WERI-Rb-1 (cell line): ENCODE data around the gene RNF144B.
A peak's percentile ranks its signal among the peaks of the same experiment; 100 is the strongest.

ENCODE experiments used
- DNase-seq: peaks from one replicate; pipeline ENCODE4 v3.0.0-alpha.2; 2020
- H3K27ac ChIP-seq: fragments of 250-450 bp; sonication (Bioruptor Pico); 2 replicates; pipeline ENCODE4 v1.5.1; 2020; ENCODE audit warnings: mild to moderate bottlenecking, moderate library complexity
- H3K27me3 ChIP-seq: fragments of 250-450 bp; sonication (Bioruptor Pico); 2 replicates; pipeline ENCODE4 v1.5.1; 2021; ENCODE audit warnings: mild to moderate bottlenecking, low read depth, moderate library complexity; ENCODE audit not compliant: insufficient read depth, severe bottlenecking
- H3K36me3 ChIP-seq: fragments of 250-450 bp; sonication (Bioruptor Pico); 2 replicates; pipeline ENCODE4 v1.5.1; 2020; ENCODE audit warnings: mild to moderate bottlenecking, moderate library complexity
- H3K4me3 ChIP-seq: 2 replicates; pipeline ENCODE4 v1.5.1; 2011; ENCODE audit warnings: low read depth, mild to moderate bottlenecking, control low read depth, low read length
- H3K9me3 ChIP-seq: fragments of 250-450 bp; sonication (Bioruptor Pico); 2 replicates; pipeline ENCODE4 v1.5.1; 2021; ENCODE audit warnings: mild to moderate bottlenecking, moderate library complexity; ENCODE audit not compliant: severe bottlenecking
- CTCF ChIP-seq: IDR thresholded peaks from 2 replicates; pipeline ENCODE4 v1.5.1; 2011; ENCODE audit warnings: low read depth, mild to moderate bottlenecking, control low read depth, inconsistent platforms, low read length

RNF144B gene

DNA sequence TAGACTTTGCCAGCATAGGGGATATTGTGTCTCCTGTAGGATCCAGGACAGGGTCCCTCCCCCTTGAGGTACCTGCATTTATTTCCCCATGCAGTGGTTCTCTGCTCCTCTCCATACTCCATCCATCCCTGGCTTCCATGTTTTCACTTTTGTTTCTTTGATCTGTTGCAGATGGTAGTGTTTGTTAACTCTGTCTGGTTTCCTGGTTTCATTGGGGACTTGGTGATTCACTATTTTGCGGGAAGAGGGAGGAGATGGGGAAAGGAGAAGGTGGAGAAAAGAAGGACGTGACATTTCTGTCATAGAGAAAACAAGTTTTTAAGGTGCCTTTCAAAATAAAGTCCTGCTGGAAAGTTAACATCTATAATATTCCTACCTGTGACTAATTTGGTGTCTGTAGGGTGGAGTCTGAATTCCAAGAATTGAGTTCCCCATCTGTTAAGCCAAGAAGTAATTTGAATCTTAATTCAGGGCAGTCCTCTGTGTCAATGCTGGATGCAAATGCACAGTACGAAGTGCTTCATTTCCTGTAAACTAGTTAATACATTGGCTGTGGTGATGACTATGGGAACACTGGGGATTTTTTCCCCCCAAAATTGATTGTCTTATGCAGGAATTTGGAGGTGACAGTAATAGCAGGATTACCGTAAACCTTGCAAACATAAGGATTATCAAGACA lies 6.9 kb upstream of the RNF144B start:
- Histone ChIP-seq H3K9me3 (no peaks in the 10 kb centered on the region), H3K27me3 (no peaks in the 10 kb centered on the region), H3K27ac (no peak overlapping the region), H3K36me3 (no peaks in the 10 kb centered on the region), H3K4me3 (no peak overlapping the region)
- no peak for DNase-seq
- no peak for TF ChIP-seq CTCF

DNA sequence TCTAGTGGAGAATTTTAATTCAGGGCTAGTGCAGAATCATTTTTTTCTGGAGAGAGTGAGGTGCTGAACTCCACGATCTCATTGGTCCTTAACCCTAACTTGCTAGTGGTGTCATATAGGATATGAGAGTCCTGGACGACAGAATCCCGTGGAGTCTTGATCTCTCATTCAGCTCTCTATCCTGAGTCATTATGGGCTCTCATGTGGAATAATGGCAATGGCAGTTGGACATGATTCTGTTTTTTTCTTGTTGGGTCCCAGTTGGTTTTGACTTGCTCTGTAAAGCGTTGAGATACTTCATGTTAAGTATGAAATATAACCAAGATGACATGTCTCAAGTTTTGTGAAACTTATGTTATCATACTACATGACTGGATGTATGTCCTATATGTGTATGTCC lies 6.3 kb upstream of the RNF144B start:
- no peak for TF ChIP-seq CTCF
- Histone ChIP-seq H3K9me3 (no peaks in the 10 kb centered on the region), H3K4me3 (no peak overlapping the region), H3K27me3 (no peaks in the 10 kb centered on the region), H3K27ac (no peak overlapping the region), H3K36me3 (no peaks in the 10 kb centered on the region)
- no peak for DNase-seq

DNA sequence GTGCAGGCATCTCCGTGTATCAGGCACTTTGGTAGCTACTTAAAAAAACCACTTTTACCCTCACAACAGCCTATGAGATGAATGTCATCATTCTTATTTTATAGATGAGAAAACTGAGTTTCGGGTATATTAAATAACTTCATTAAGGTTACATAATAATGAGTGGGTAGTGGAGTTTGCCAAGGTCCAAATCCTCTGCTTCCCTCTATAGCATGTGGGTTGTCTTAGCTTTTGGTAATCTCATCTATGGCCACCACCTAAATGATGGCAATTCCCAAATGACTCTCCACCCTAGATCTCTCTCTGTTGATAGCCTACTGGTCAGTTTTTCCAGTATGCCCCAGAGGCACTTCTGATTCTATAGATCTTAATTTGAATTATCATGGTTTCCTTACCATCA lies 3.7 kb upstream of the RNF144B start:
- Histone ChIP-seq H3K9me3 (no peaks in the 10 kb centered on the region), H3K36me3 (no peaks in the 10 kb centered on the region), H3K27ac (no peak overlapping the region), H3K4me3 (no peak overlapping the region), H3K27me3 (no peaks in the 10 kb centered on the region)
- TF ChIP-seq CTCF: no peak
- no peak for DNase-seq

- no peak overlapping the region for H3K27ac ChIP-seq
- H3K27me3 ChIP-seq: no peaks in the 10 kb centered on the region
- no peaks in the 10 kb centered on the region for H3K36me3 ChIP-seq
- no peak for TF ChIP-seq CTCF
- no peaks in the 10 kb centered on the region for H3K9me3 ChIP-seq
- no peak for DNase-seq
- no peak overlapping the region for H3K4me3 ChIP-seq
Observed at GRCh38 chr6:18384621-18385020, 2.5 kb upstream of the RNF144B start.

- Histone ChIP-seq H3K36me3 (no peaks in the 10 kb centered on the region), H3K27ac (no peak overlapping the region), H3K27me3 (no peaks in the 10 kb centered on the region), H3K9me3 (no peaks in the 10 kb centered on the region), H3K4me3 (peak overlapping the region; percentile 72)
- TF ChIP-seq CTCF: no peak
- no peak for DNase-seq
Observed at GRCh38 chr6:18386298-18386976, 713 bp upstream of the RNF144B start.
